Hepatocyte (in vitro differentiated cells): Measurements from ENCODE around the gene C1orf232. TPM values are rescaled to one million over a fixed set of nuclear protein-coding genes. Genes with fewer than 3 reads are reported as not detected.
A peak's percentile ranks its signal among the peaks of the same experiment; 100 is the strongest.

Experiments
- DNase-seq: peaks from one replicate; pipeline ENCODE4 v3.0.0-alpha.2; 2016; ENCODE audit warnings: low spot score
- H2AFZ ChIP-seq: fragments of 200-600 bp; sonication (generic); 2 replicates; pipeline ENCODE4 v1.6.0; 2016; ENCODE audit warnings: antibody characterized with exemption, mild to moderate bottlenecking
- H3K27ac ChIP-seq: fragments of 200-600 bp; sonication (generic); 2 replicates; pipeline ENCODE4 v1.5.1; 2016; ENCODE audit warnings: mild to moderate bottlenecking
- H3K27me3 ChIP-seq: fragments of 200-600 bp; sonication (generic); 2 replicates; pipeline ENCODE4 v1.6.1; 2016
- H3K36me3 ChIP-seq: fragments of 200-600 bp; sonication (generic); replicated peaks from 2 replicates; pipeline ENCODE4 v1.5.1; 2016; ENCODE audit warnings: low read depth; ENCODE audit not compliant: insufficient read depth
- H3K4me1 ChIP-seq: fragments of 200-600 bp; sonication (generic); 2 replicates; pipeline ENCODE4 v1.5.1; 2016; ENCODE audit warnings: mild to moderate bottlenecking, moderate library complexity; ENCODE audit not compliant: insufficient read depth
- H3K4me2 ChIP-seq: fragments of 200-600 bp; sonication (generic); 2 replicates; pipeline ENCODE4 v1.6.0; 2016
- H3K4me3 ChIP-seq: fragments of 200-600 bp; sonication (generic); 2 replicates; pipeline ENCODE4 v1.5.1; 2016; ENCODE audit warnings: mild to moderate bottlenecking
- H3K79me2 ChIP-seq: fragments of 200-600 bp; sonication (generic); 2 replicates; pipeline ENCODE4 v1.6.0; 2017; ENCODE audit warnings: mild to moderate bottlenecking
- H3K9me2 ChIP-seq: fragments of 200-600 bp; sonication (generic); replicated peaks from 2 replicates; pipeline ENCODE4 v1.6.0; 2017; ENCODE audit warnings: mild to moderate bottlenecking; ENCODE audit not compliant: insufficient read depth
- H3K9me3 ChIP-seq: fragments of 200-600 bp; sonication (generic); 2 replicates; pipeline ENCODE4 v1.5.1; 2016; ENCODE audit warnings: low read depth, mild to moderate bottlenecking
- H4K20me1 ChIP-seq: fragments of 200-600 bp; sonication (generic); 2 replicates; pipeline ENCODE4 v1.6.0; 2016; ENCODE audit warnings: mild to moderate bottlenecking; ENCODE audit not compliant: insufficient read depth, poor library complexity, severe bottlenecking
- CTCF ChIP-seq: fragments of 200-600 bp; sonication (generic); IDR thresholded peaks from 2 replicates; pipeline ENCODE4 v1.5.1; 2016; ENCODE audit warnings: antibody characterized with exemption, mild to moderate bottlenecking; ENCODE audit not compliant: poor library complexity
- EZH2 ChIP-seq: fragments of 200-600 bp; sonication (generic); IDR thresholded peaks from 2 replicates; pipeline ENCODE4 v1.6.1; 2016; ENCODE audit warnings: antibody characterized with exemption, mild to moderate bottlenecking, borderline replicate concordance
- EZH2phosphoT487 ChIP-seq: fragments of 200-600 bp; sonication (generic); IDR thresholded peaks from one replicate; pipeline ENCODE4 v1.6.1; 2018; ENCODE audit warnings: antibody characterized with exemption, mild to moderate bottlenecking, low read depth, moderate library complexity; ENCODE audit not compliant: unreplicated experiment, severe bottlenecking
- WGBS: methylation state at CpG from one replicate; pipeline ENCODE4 v1.1.6; 2016; ENCODE audit warnings: low lambda C conversion rate; ENCODE audit errors: missing lambda C conversion rate; 5-methylcytosine and 5-hydroxymethylcytosine counted together
- polyA plus RNA-seq: library from polyadenylated mRNA; unstranded; fragments of >200 nt; fragmentation: Nextera tagmentation; extraction: Ambion mirVana; gene quantifications from 2 replicates; pipeline ENCODE4 v1.2.1, GENCODE V29; 2016
- total RNA-seq: library from RNA; depleted of rRNA; stranded (reverse); fragments of >200 nt; gene quantifications from 2 replicates; pipeline ENCODE4 v1.2.3, GENCODE V29; 2014

Gene C1orf232
- total and polyA plus RNA-seq, 2 experiments from 2014 or later, result not detected

- peak overlapping the region; percentile 27 for H3K4me3 ChIP-seq
- WGBS, result 3% methylated on average over 61 of the region's 98 CpGs
- no peaks in the 10 kb centered on the region for H3K9me3 ChIP-seq
- TF ChIP-seq EZH2phosphoT487, result no peak
- no peak for TF ChIP-seq EZH2
- TF ChIP-seq CTCF, result peak; percentile 15
- peaks cover 20% of the 10 kb centered on the region for H3K4me1 ChIP-seq
- peak; percentile 80 for DNase-seq
- peak overlapping the region; percentile 86 for H2AFZ ChIP-seq
- no peaks in the 10 kb centered on the region for H3K36me3 ChIP-seq
- H3K79me2 ChIP-seq, result no peaks in the 10 kb centered on the region
- H3K9me2 ChIP-seq, result no peaks in the 10 kb centered on the region
- peaks cover 15% of the 10 kb centered on the region for H3K27me3 ChIP-seq
- H3K27ac ChIP-seq, result no peak overlapping the region
- no peaks in the 10 kb centered on the region for H4K20me1 ChIP-seq
- peak overlapping the region; percentile 97 for H3K4me2 ChIP-seq
Measured at GRCh38 chr1:26161415-26162219, 7.1 kb downstream of the C1orf232 start.

- no peaks in the 10 kb centered on the region for H3K36me3 ChIP-seq
- no peak for DNase-seq
- peaks cover 20% of the 10 kb centered on the region for H3K4me1 ChIP-seq
- H3K9me3 ChIP-seq, result no peaks in the 10 kb centered on the region
- TF ChIP-seq CTCF (no peak), EZH2 (no peak), EZH2phosphoT487 (no peak)
- H3K9me2 ChIP-seq, result no peaks in the 10 kb centered on the region
- peak overlapping the region; percentile 97 for H3K4me2 ChIP-seq
- H2AFZ ChIP-seq, result peak overlapping the region; percentile 83
- H3K79me2 ChIP-seq, result no peaks in the 10 kb centered on the region
- 43% methylated on average over 16 of the region's 18 CpGs for WGBS
- no peak overlapping the region for H3K27ac ChIP-seq
- H3K27me3 ChIP-seq, result peaks cover 17% of the 10 kb centered on the region
- H3K4me3 ChIP-seq, result peak overlapping the region; percentile 27
- H4K20me1 ChIP-seq, result no peaks in the 10 kb centered on the region
Measured at GRCh38 chr1:26160527-26161414, 8.0 kb downstream of the C1orf232 start.

GRCh38 chr1:26159743-26160039 lies 9.1 kb downstream of the C1orf232 start:
- Histone ChIP-seq H3K36me3 (no peaks in the 10 kb centered on the region), H3K27ac (no peak overlapping the region), H4K20me1 (no peaks in the 10 kb centered on the region), H3K9me3 (no peaks in the 10 kb centered on the region), H2AFZ (no peak overlapping the region), H3K79me2 (no peaks in the 10 kb centered on the region), H3K9me2 (no peaks in the 10 kb centered on the region), H3K4me2 (no peak overlapping the region), H3K4me1 (peaks cover 14% of the 10 kb centered on the region), H3K4me3 (no peak overlapping the region), H3K27me3 (peaks cover 25% of the 10 kb centered on the region)
- no peak for DNase-seq
- TF ChIP-seq CTCF (no peak), EZH2phosphoT487 (no peak), EZH2 (no peak)
- 64% methylated on average over 4 of the region's 4 CpGs for WGBS
